Uterus (tissue), 4 donors: ENCODE measurements around the gene DIDO1. TPM values are rescaled to one million over a fixed set of nuclear protein-coding genes. Genes with fewer than 3 reads are reported as not detected.

Source experiments
- DNase-seq, 2 donors: peaks; one replicate each; pipeline ENCODE4 v3.0.0-alpha.2; 2019 to 2020
- H3K27ac ChIP-seq, 2 donors: fragments of 200-600 bp; sonication (generic); 1 replicate in 1 of 2; 2 replicates in 1 of 2; pipeline ENCODE4 v1.5.1; 2016 to 2018
- H3K27me3 ChIP-seq, 2 donors: fragments of 200-600 bp; sonication (generic); one replicate each; pipeline ENCODE4 v1.5.1; 2018 to 2019; ENCODE audit warnings: control low read depth in 1 of 2
- H3K36me3 ChIP-seq, 2 donors: fragments of 200-600 bp; sonication (generic); one replicate each; pipeline ENCODE4 v1.5.1; 2019; ENCODE audit warnings: control low read depth in 1 of 2
- H3K4me1 ChIP-seq, 2 donors: fragments of 200-600 bp; sonication (generic); one replicate each; pipeline ENCODE4 v1.5.1; 2018 to 2019; ENCODE audit warnings: control low read depth in 1 of 2
- H3K4me3 ChIP-seq, 2 donors: fragments of 200-600 bp; sonication (generic); 1 replicate in 1 of 2; 2 replicates in 1 of 2; pipeline ENCODE4 v1.5.1; 2018 to 2019; ENCODE audit warnings: mild to moderate bottlenecking in 1 of 2
- H3K9me3 ChIP-seq, 2 donors: fragments of 200-600 bp; sonication (generic); one replicate each; pipeline ENCODE4 v1.5.1; 2019; ENCODE audit warnings: control low read depth in 1 of 2
- POLR2A ChIP-seq, 2 donors: fragments of 450-650 bp; IDR thresholded peaks; one replicate each; pipeline ENCODE4 v1.6.1; 2016; ENCODE audit warnings: antibody characterized with exemption in 2 of 2, mild to moderate bottlenecking in 1 of 2, moderate library complexity in 1 of 2
- intact Hi-C: fragments of 100-400 bp; cut with DNase I; formaldehyde crosslinking; loops from one replicate; pipeline ENCODE4 v1.15.1; 2023; ENCODE audit warnings: low total_unique reads
- total RNA-seq, 4 donors: library from RNA; depleted of rRNA in 3 of 4; stranded (reverse); fragments of >200 nt in 3 of 4; gene quantifications; one replicate each; pipeline versions ENCODE4 v1.1.0 to v1.2.4, GENCODE V29; 2014 to 2023
- TF ChIP-seq, protein P1 (sequence below), 4 experiments: fragments of 200-600 bp in 2 of 4; fragments of 450-650 bp in 2 of 4; sonication (generic) in 2 of 4; IDR thresholded peaks; one replicate each; pipeline ENCODE4 v1.5.1; 2016 to 2019; ENCODE audit warnings: antibody characterized with exemption in 4 of 4, mild to moderate bottlenecking in 2 of 4, moderate library complexity in 1 of 4
- donor health status: DM: yes; HTN: yes; CAD: no.

DIDO1 gene
- total RNA-seq, 4 donors from 2014 or later = 20.9 to 92.8 (median 78.8) TPM

GRCh38 chr20:62971211-62971949, 45.1 kb upstream of the DIDO1 start:
- no peak for TF ChIP-seq POLR2A (IDR thresholded peaks at IDR 0.05)
- TF ChIP-seq, protein P1, sequence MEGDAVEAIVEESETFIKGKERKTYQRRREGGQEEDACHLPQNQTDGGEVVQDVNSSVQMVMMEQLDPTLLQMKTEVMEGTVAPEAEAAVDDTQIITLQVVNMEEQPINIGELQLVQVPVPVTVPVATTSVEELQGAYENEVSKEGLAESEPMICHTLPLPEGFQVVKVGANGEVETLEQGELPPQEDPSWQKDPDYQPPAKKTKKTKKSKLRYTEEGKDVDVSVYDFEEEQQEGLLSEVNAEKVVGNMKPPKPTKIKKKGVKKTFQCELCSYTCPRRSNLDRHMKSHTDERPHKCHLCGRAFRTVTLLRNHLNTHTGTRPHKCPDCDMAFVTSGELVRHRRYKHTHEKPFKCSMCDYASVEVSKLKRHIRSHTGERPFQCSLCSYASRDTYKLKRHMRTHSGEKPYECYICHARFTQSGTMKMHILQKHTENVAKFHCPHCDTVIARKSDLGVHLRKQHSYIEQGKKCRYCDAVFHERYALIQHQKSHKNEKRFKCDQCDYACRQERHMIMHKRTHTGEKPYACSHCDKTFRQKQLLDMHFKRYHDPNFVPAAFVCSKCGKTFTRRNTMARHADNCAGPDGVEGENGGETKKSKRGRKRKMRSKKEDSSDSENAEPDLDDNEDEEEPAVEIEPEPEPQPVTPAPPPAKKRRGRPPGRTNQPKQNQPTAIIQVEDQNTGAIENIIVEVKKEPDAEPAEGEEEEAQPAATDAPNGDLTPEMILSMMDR (IDR thresholded peaks at IDR 0.05) = no peak
- no peak for DNase-seq
- Histone ChIP-seq H3K4me3 (no peak overlapping the region), H3K9me3 (no peaks in the 10 kb centered on the region), H3K27ac (no peak overlapping the region), H3K36me3 (no peaks in the 10 kb centered on the region), H3K4me1 (no peaks in the 10 kb centered on the region), H3K27me3 (peaks cover 8 to 33% of the 10 kb centered on the region in 2 donors)
- intact Hi-C loops = no loop called here

- H3K27ac ChIP-seq = no peak overlapping the region
- no peak overlapping the region for H3K4me3 ChIP-seq
- intact Hi-C loops = no loop called here
- no peak for DNase-seq
- TF ChIP-seq, protein P1 (IDR thresholded peaks at IDR 0.05) = no peak
- no peak for TF ChIP-seq POLR2A (IDR thresholded peaks at IDR 0.05)
- no peaks in the 10 kb centered on the region for H3K4me1 ChIP-seq
- peaks cover 8 to 33% of the 10 kb centered on the region in 2 donors for H3K27me3 ChIP-seq
- no peaks in the 10 kb centered on the region for H3K9me3 ChIP-seq
- H3K36me3 ChIP-seq = no peaks in the 10 kb centered on the region
Observed at GRCh38 chr20:62970307-62971210, 44.3 kb upstream of the DIDO1 start.

- Histone ChIP-seq H3K4me1 (no peaks in the 10 kb centered on the region), H3K27ac (no peak overlapping the region), H3K9me3 (no peaks in the 10 kb centered on the region), H3K27me3 (peaks cover 8 to 27% of the 10 kb centered on the region in 2 donors), H3K36me3 (no peaks in the 10 kb centered on the region), H3K4me3 (no peak overlapping the region)
- intact Hi-C loops = no loop called here
- no peak for DNase-seq
- TF ChIP-seq POLR2A (IDR thresholded peaks at IDR 0.05) = no peak
- TF ChIP-seq, protein P1 (IDR thresholded peaks at IDR 0.05) = no peak
Observed at GRCh38 chr20:62969939-62970306, 43.6 kb upstream of the DIDO1 start.

GRCh38 chr20:62969179-62969760, 43.0 kb upstream of the DIDO1 start:
- TF ChIP-seq POLR2A (IDR thresholded peaks at IDR 0.05) = no peak
- TF ChIP-seq, protein P1 (IDR thresholded peaks at IDR 0.05) = no peak
- Histone ChIP-seq H3K4me1 (no peaks in the 10 kb centered on the region), H3K36me3 (no peaks in the 10 kb centered on the region), H3K9me3 (no peaks in the 10 kb centered on the region), H3K27ac (no peak overlapping the region), H3K27me3 (peaks cover 4 to 22% of the 10 kb centered on the region in 2 donors), H3K4me3 (no peak overlapping the region)
- intact Hi-C loops = no loop called here
- no peak for DNase-seq
